Measurements from ENCODE around the gene ZBTB37.
"Not testable (repeated sequence)": the region's sequence is repeated elsewhere in the genome, so short reads cannot be mapped to it uniquely, and the experiment has no call there.

ZBTB37 gene

GRCh38 chr1:173868266-173869020 is at the start of gene ZBTB37:
Gene ZBTB37, plus strand, starts transcription at chr1:173868380. Its CDS starts 1,846 bp downstream, at chr1:173870226.
- peak; percentile 72 for DNase-seq

- DNase-seq, result no peak
Observed at GRCh38 chr1:173818459-173818858, 49.7 kb upstream of the ZBTB37 start.

- DNase-seq, result no peak
Observed at GRCh38 chr1:173821680-173822079, 46.5 kb upstream of the ZBTB37 start.

- DNase-seq, result no peak
Observed at GRCh38 chr1:173823781-173824314, 44.3 kb upstream of the ZBTB37 start.

GRCh38 chr1:173824315-173825081 is 43.7 kb upstream of the ZBTB37 start, which contains the start of the genes CENPL and DARS2:
Gene CENPL, minus strand, starts transcription at chr1:173824883. Its CDS starts 13,584 bp downstream, at chr1:173811299.
Gene DARS2, plus strand, starts transcription at chr1:173824673. Its CDS starts 557 bp downstream, at chr1:173825230.
- peak; percentile 99 for DNase-seq

GRCh38 chr1:173827611-173828010 is 40.6 kb upstream of the ZBTB37 start:
- no peak for DNase-seq

- no peak for DNase-seq
Observed at GRCh38 chr1:173832748-173833147, 35.4 kb upstream of the ZBTB37 start.

- DNase-seq, result no peak
Observed at GRCh38 chr1:173852105-173852504, 16.1 kb upstream of the ZBTB37 start.

- DNase-seq, result no peak
Observed at GRCh38 chr1:173853074-173853473, 15.1 kb upstream of the ZBTB37 start.

GRCh38 chr1:173856014-173856413 is 12.2 kb upstream of the ZBTB37 start:
- no peak for DNase-seq

- DNase-seq, result no peak
Observed at GRCh38 chr1:173856903-173857302, 11.3 kb upstream of the ZBTB37 start.

- no peak for DNase-seq
Observed at GRCh38 chr1:173857363-173857917, 10.7 kb upstream of the ZBTB37 start.

- not testable (repeated sequence) for DNase-seq
Observed at GRCh38 chr1:173859547-173859946, 8.6 kb upstream of the ZBTB37 start.

GRCh38 chr1:173860065-173860464 is 8.1 kb upstream of the ZBTB37 start:
- no peak for DNase-seq

GRCh38 chr1:173861731-173862145 is 6.4 kb upstream of the ZBTB37 start:
- DNase-seq, result no peak

GRCh38 chr1:173862146-173862768 is 5.9 kb upstream of the ZBTB37 start:
- DNase-seq, result not testable (repeated sequence)

- no peak for DNase-seq
Observed at GRCh38 chr1:173862769-173863223, 5.4 kb upstream of the ZBTB37 start.

- DNase-seq, result no peak
Observed at GRCh38 chr1:173863224-173864161, 4.7 kb upstream of the ZBTB37 start.

- no peak for DNase-seq
Observed at GRCh38 chr1:173864179-173864867, 3.9 kb upstream of the ZBTB37 start.

GRCh38 chr1:173865468-173866164 is 2.6 kb upstream of the ZBTB37 start:
- DNase-seq, result no peak

Measured in NCI-H1092 (cell line).